Heart left ventricle (tissue), 16 donors: ENCODE data around the gene FAM3B. TPM values are rescaled to one million over a fixed set of nuclear protein-coding genes. Genes with fewer than 3 reads are reported as not detected.

ENCODE experiments used
- ATAC-seq, 4 donors: fragments of 200-7000 bp; cut with Tn5 transposase; one replicate each; pipeline ENCODE4 v1.9.1; 2020 to 2022; ENCODE audit warnings: moderate library complexity in 4 of 4, mild to moderate bottlenecking in 3 of 4, moderate number of reproducible peaks in 1 of 4
- DNase-seq, 5 donors: peaks; one replicate each; pipeline ENCODE4 v3.0.0-alpha.2; 2020
- H3K27ac ChIP-seq, 12 donors: fragments of 200-600 bp; sonication (generic) in 4 of 12; one replicate each; pipeline versions ENCODE4 v1.5.0 to v1.8.0; 2016 to 2022; ENCODE audit warnings: mild to moderate bottlenecking in 2 of 12
- H3K27me3 ChIP-seq, 9 donors: fragments of 200-600 bp; sonication (generic) in 2 of 9; one replicate each; pipeline versions ENCODE4 v1.5.1 to v1.8.0; 2016 to 2022; ENCODE audit warnings: mild to moderate bottlenecking in 3 of 9
- H3K36me3 ChIP-seq, 9 donors: fragments of 200-600 bp; sonication (generic) in 2 of 9; one replicate each; pipeline versions ENCODE4 v1.5.0 to v1.8.0; 2018 to 2022; ENCODE audit warnings: mild to moderate bottlenecking in 2 of 9
- H3K4me1 ChIP-seq, 12 donors: fragments of 200-600 bp; sonication (generic) in 4 of 12; one replicate each; pipeline versions ENCODE4 v1.5.0 to v1.8.0; 2016 to 2022; ENCODE audit warnings: mild to moderate bottlenecking in 3 of 12
- H3K4me3 ChIP-seq, 12 donors: fragments of 200-600 bp; sonication (generic) in 4 of 12; one replicate each; pipeline versions ENCODE4 v1.5.0 to v1.8.0; 2017 to 2022; ENCODE audit warnings: mild to moderate bottlenecking in 9 of 12, moderate library complexity in 4 of 12
- H3K9me3 ChIP-seq, 12 donors: fragments of 200-600 bp; sonication (generic) in 4 of 12; one replicate each; pipeline versions ENCODE4 v1.5.0 to v1.8.0; 2016 to 2022; ENCODE audit warnings: mild to moderate bottlenecking in 1 of 12
- POLR2A ChIP-seq, 2 donors: fragments of 450-650 bp; IDR thresholded peaks; one replicate each; pipeline ENCODE4 v1.6.1; 2017; ENCODE audit warnings: antibody characterized with exemption in 2 of 2, mild to moderate bottlenecking in 2 of 2, moderate library complexity in 2 of 2
- WGBS, 4 donors: extraction: QIAGEN DNeasy Blood & Tissue Kit in 2 of 4; methylation state at CpG; one replicate each; pipeline versions ENCODE4 v1.1.5 to v1.1.7; 2013 to 2018; 5-methylcytosine and 5-hydroxymethylcytosine counted together
- intact Hi-C, 10 donors: fragments of 100-400 bp; cut with DNase I; formaldehyde crosslinking; loops; one replicate each; pipeline versions ENCODE4 v1.11.1 to v1.14.2; 2022
- polyA plus RNA-seq, 2 donors: library from polyadenylated mRNA; stranded (reverse); fragments of 200-250 nt; gene quantifications; one replicate each; pipeline ENCODE4 v1.2.3, GENCODE V29; 2013
- total RNA-seq, 9 donors: library from RNA; depleted of rRNA in 2 of 9; stranded (reverse); fragments of >200 nt in 2 of 9; fragmentation: NEBNext Ultra II Directional in 3 of 9; extraction: Animal tissue kit (Norgen Biotek cat#: 25700) in 3 of 9; gene quantifications; one replicate each; pipeline versions ENCODE4 v1.1.0 to v1.2.4, GENCODE V29; 2016 to 2023
- TF ChIP-seq, protein P1 (sequence below), 12 donors: fragments of 200-600 bp; sonication (generic) in 4 of 12; IDR thresholded peaks; one replicate each; pipeline versions ENCODE4 v1.5.0 to v1.8.0; 2018 to 2022; ENCODE audit warnings: antibody characterized with exemption in 12 of 12, mild to moderate bottlenecking in 5 of 12
- donor health status: ischemic (EF 13 %, LVEDD 7.1; RV severe dilation, severe dysfunction).
- donor health status: healthy with polysubstance abuse.
- donor health status: DM: no; HTN: yes; CAD: no.
- donor health status: DM: no; HTN: no; CAD: no.
- donor health status: ischemic (EF 25% LVEDD 6.9; RV normal size, moderate dysfunction).
- donor health status: ischemic (EF 25% LVEDD 5.7; RV mildly dilated, moderate dysfunction).
- donor health status: healthy.
- donor health status: DM: yes; HTN: yes; CAD: no.
- donor health status: ischemic (EF 35%, LVEDD 5.7; RV mildly dilated, moderate dysfunction).
- donor health status: nonischemic (EF 11% LVEDD 7.7; RV severe dilation, severe dysfunction).
- donor health status: DM: yes; HTN: yes; CAD: no.
- donor health status: PGD.
- donor health status: ischemic (EF 29% LVEDD 5.4; RV normal size, mild dysfunction).
- donor health status: nonischemic (EF 23%, LVEDD 6.1; RV moderate dilation, normal function).

The FAM3B gene
- total and polyA plus RNA-seq, 11 donors = 0.10 to 0.54 TPM; not detected in 9

DNA sequence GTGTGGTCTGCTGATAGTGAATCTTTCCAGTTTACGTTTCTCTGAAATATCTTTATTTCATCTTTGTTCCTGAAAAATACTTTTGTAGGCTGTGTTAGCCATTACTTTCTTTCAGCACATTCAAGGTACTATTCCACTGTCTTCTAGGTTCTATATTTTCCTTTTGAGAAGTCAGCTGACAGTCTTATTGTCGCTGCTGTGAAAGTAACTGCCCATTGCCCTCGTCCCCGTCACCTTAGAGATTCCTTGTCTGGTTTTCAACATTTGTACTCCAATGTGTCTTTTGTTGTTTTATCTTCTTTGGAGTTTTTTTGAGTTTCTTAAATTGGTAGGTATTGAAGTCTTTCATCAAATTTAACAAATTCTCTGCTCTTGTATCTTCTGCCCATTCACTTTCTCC, 25.4 kb downstream of the FAM3B start:
- Histone ChIP-seq H3K27me3 (peaks cover 0 to 7% (median 0%) of the 10 kb centered on the region in 9 donors), H3K27ac (no peak overlapping the region), H3K36me3 (no peaks in the 10 kb centered on the region), H3K9me3 (peaks cover 0 to 10% (median 0%) of the 10 kb centered on the region in 12 donors), H3K4me3 (no peak overlapping the region), H3K4me1 (no peaks in the 10 kb centered on the region)
- DNase-seq = no peak
- intact Hi-C loops = no loop called here
- TF ChIP-seq POLR2A (IDR thresholded peaks at IDR 0.05) = no peak
- TF ChIP-seq, protein P1, sequence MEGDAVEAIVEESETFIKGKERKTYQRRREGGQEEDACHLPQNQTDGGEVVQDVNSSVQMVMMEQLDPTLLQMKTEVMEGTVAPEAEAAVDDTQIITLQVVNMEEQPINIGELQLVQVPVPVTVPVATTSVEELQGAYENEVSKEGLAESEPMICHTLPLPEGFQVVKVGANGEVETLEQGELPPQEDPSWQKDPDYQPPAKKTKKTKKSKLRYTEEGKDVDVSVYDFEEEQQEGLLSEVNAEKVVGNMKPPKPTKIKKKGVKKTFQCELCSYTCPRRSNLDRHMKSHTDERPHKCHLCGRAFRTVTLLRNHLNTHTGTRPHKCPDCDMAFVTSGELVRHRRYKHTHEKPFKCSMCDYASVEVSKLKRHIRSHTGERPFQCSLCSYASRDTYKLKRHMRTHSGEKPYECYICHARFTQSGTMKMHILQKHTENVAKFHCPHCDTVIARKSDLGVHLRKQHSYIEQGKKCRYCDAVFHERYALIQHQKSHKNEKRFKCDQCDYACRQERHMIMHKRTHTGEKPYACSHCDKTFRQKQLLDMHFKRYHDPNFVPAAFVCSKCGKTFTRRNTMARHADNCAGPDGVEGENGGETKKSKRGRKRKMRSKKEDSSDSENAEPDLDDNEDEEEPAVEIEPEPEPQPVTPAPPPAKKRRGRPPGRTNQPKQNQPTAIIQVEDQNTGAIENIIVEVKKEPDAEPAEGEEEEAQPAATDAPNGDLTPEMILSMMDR (IDR thresholded peaks at IDR 0.05) = no peak
- ATAC-seq = no peak
- 90 to 95% (median 93%) methylated on average over 4 of the region's 4 CpGs for WGBS, 4 donors

DNA sequence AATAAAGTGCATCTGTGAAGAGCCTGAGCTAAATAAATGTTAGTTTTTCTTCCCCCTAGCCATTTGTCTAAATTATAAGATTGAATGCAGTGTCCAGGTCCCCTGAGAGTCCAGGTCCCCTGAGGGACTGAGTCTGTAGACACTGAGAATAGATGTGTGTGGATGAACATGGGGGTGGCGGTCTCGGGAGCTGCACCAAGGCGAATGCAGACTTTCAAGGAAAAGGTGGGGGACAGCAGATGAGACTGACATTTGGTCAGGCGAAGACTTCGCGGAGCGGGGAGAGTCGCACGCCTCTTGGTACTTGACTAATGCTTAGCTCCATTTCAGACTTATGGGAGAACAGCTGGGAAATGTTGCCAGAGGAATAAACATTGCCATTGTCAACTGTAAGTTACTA, 27.5 kb downstream of the FAM3B start:
- WGBS, 4 donors = 80 to 93% (median 91%) methylated on average over 9 of the region's 9 CpGs
- Histone ChIP-seq H3K36me3 (no peaks in the 10 kb centered on the region), H3K27me3 (peaks cover 0 to 7% (median 0%) of the 10 kb centered on the region in 9 donors), H3K27ac (no peak overlapping the region), H3K4me1 (no peaks in the 10 kb centered on the region), H3K4me3 (no peak overlapping the region), H3K9me3 (peaks cover 0 to 10% (median 0%) of the 10 kb centered on the region in 12 donors)
- DNase-seq = no peak
- intact Hi-C loops = no loop called here
- no peak for ATAC-seq
- no peak for TF ChIP-seq POLR2A (IDR thresholded peaks at IDR 0.05)
- TF ChIP-seq, protein P1 (IDR thresholded peaks at IDR 0.05) = no peak

DNA sequence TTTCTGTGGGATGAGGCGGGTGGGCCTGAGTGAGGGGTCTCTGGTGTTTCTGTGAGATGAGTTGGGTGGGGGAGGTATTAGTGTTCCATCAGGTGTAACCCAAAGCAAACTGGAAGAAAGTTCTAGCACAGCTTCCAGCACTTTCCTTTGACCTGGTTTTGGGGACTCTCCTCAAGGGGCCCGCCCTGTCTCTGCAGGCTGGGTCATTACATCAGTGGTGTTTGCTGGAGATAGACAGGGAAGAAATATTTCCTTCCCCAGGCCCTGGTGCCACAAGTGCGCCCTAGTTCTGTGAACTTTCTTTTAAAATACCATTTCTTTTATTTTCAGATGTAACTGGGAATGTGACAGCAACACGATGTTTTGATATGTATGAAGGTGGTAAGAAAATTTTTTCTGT, 28.8 kb downstream of the FAM3B start:
- TF ChIP-seq POLR2A (IDR thresholded peaks at IDR 0.05) = no peak
- TF ChIP-seq, protein P1 (IDR thresholded peaks at IDR 0.05) = no peak
- ATAC-seq = no peak
- 93 to 96% (median 93%) methylated on average over 4 of the region's 4 CpGs for WGBS, 4 donors
- intact Hi-C loops = no loop called here
- Histone ChIP-seq H3K36me3 (no peaks in the 10 kb centered on the region), H3K4me3 (no peak overlapping the region), H3K27me3 (peaks cover 0 to 7% (median 0%) of the 10 kb centered on the region in 9 donors), H3K4me1 (no peaks in the 10 kb centered on the region), H3K9me3 (peaks cover 0 to 10% (median 0%) of the 10 kb centered on the region in 12 donors), H3K27ac (no peak overlapping the region)
- no peak for DNase-seq

DNA sequence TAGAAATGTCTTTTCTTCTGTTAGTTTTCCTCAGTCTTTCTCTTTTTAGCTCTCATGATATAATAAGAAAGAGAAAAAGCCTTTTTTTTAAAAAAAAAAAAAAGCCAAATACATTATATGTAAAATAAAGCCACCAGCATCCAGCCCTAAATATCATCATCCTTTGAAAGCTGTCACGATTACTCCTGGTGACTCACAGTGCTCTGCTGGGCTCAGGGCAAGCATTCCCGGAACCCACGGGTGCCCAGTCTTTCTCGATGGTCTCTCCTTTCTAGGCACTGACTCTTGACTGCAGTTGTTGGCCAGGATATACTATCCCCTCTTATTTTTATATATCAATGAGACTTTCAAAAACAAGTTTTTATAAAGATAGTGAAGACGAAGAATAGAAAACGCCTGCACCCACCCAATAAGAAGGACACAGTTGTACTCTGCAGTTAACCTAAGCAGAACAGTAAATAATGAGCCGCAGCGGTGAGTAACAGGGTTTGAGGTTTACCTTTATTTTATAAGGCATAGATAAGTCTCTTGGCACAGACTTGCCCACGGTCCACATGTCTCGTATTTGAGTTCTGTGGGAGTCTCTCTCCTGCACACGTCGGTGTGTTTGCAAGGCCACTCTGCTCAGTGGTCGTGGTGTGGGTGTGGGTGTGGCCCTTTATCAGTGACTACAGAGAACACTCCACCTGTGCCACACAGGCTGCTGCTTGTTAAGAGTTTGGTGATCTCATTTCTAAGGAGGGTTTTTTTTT, 29.5 kb downstream of the FAM3B start:
- no peaks in the 10 kb centered on the region for H3K4me1 ChIP-seq
- H3K4me3 ChIP-seq = no peak overlapping the region
- intact Hi-C loops = no loop called here
- no peak for ATAC-seq
- peaks cover 0 to 7% (median 0%) of the 10 kb centered on the region in 9 donors for H3K27me3 ChIP-seq
- peaks cover 0 to 10% (median 0%) of the 10 kb centered on the region in 12 donors for H3K9me3 ChIP-seq
- TF ChIP-seq, protein P1 (IDR thresholded peaks at IDR 0.05) = no peak
- no peak for TF ChIP-seq POLR2A (IDR thresholded peaks at IDR 0.05)
- H3K27ac ChIP-seq = no peak overlapping the region
- WGBS, 4 donors = 82 to 89% (median 86%) methylated on average over 13 of the region's 13 CpGs
- DNase-seq = no peak
- H3K36me3 ChIP-seq = no peaks in the 10 kb centered on the region
